H1 (cell line): ENCODE data around the gene MC5R. TPM values are rescaled to one million over a fixed set of nuclear protein-coding genes. Genes with fewer than 3 reads are reported as not detected.

Experiments
- CTCF ChIA-PET: fragments of 300-600 bp; sonication (Branson Sonifier 250); formaldehyde crosslinking; loops from one replicate; lab custom pipeline; 2021; ENCODE audit not compliant: partially characterized antibody; lab: Charles Lee
- POLR2A ChIA-PET: fragments of 300-600 bp; sonication (Branson Sonifier 250); formaldehyde crosslinking; loops from one replicate; lab custom pipeline; 2021; ENCODE audit warnings: inconsistent platforms; ENCODE audit not compliant: partially characterized antibody; lab: Charles Lee
- DNase-seq, 2 experiments: peaks; one replicate each; pipeline versions ENCODE4 v3.0.0 to v3.0.0-alpha.2; 2010 to 2022; ENCODE audit warnings: low spot score in 2 of 2, low read depth in 1 of 2, mixed read lengths in 1 of 2
- FAIRE-seq: peaks from 2 replicates; lab custom pipeline; 2011; peaks lifted over from hg19 to GRCh38; lab: Jason Lieb, UNC
- H2AFZ ChIP-seq: 2 replicates; pipeline ENCODE4 v1.8.1; 2012; ENCODE audit warnings: low read length, inconsistent platforms
- H2AK5ac ChIP-seq: 2 replicates; pipeline ENCODE4 v1.6.1; 2013; ENCODE audit warnings: low read depth, low read length
- H2BK120ac ChIP-seq: replicated peaks from 2 replicates; pipeline ENCODE3; 2013; ENCODE audit warnings: low read depth, low read length, inconsistent platforms
- H2BK12ac ChIP-seq: 2 replicates; pipeline ENCODE4 v1.6.1; 2013; ENCODE audit warnings: low read depth, low read length
- H2BK15ac ChIP-seq: 2 replicates; pipeline ENCODE4 v1.6.1; 2013; ENCODE audit warnings: low read length
- H2BK20ac ChIP-seq: 2 replicates; pipeline ENCODE4 v1.6.1; 2013; ENCODE audit warnings: low read length
- H2BK5ac ChIP-seq: 2 replicates; pipeline ENCODE4 v1.6.1; 2013; ENCODE audit warnings: low read depth, low read length
- H3K14ac ChIP-seq: 2 replicates; pipeline ENCODE4 v1.6.1; 2013; ENCODE audit warnings: inconsistent platforms; ENCODE audit not compliant: insufficient read length
- H3K18ac ChIP-seq: 2 replicates; pipeline ENCODE4 v1.6.1; 2013; ENCODE audit warnings: low read length; ENCODE audit errors: extremely low read depth
- H3K23ac ChIP-seq: 2 replicates; pipeline ENCODE4 v1.6.1; 2013; ENCODE audit warnings: inconsistent platforms; ENCODE audit not compliant: insufficient read length
- H3K23me2 ChIP-seq: 2 replicates; pipeline ENCODE4 v1.6.1; 2013; ENCODE audit warnings: low read depth, low read length
- H3K27ac ChIP-seq: 2 replicates; pipeline ENCODE4 v1.6.1; 2011; ENCODE audit warnings: low read depth, low read length, inconsistent platforms
- H3K27me3 ChIP-seq, 4 experiments: replicated peaks in 1 of 4; 1 replicate in 1 of 4; 2 replicates in 3 of 4; pipeline versions ENCODE4 v1.6.1 to v1.8.1; 2011 to 2013; ENCODE audit warnings: low read length in 3 of 4, mild to moderate bottlenecking in 3 of 4, inconsistent platforms in 2 of 4, mixed read lengths in 2 of 4, moderate library complexity in 1 of 4; ENCODE audit not compliant: control insufficient read depth in 3 of 4, insufficient read depth in 3 of 4; ENCODE audit errors: extremely low read depth in 1 of 4
- H3K36me3 ChIP-seq, 4 experiments: 2 replicates each; pipeline versions ENCODE4 v1.6.1 to v1.8.1; 2011 to 2013; ENCODE audit warnings: mild to moderate bottlenecking in 4 of 4, low read length in 3 of 4, moderate library complexity in 2 of 4, control low read depth in 1 of 4, inconsistent platforms in 1 of 4; ENCODE audit not compliant: insufficient read depth in 4 of 4, control insufficient read depth in 2 of 4
- H3K4ac ChIP-seq: replicated peaks from 2 replicates; pipeline ENCODE3; 2013; ENCODE audit warnings: low read length, low read depth, mixed read lengths, inconsistent platforms; ENCODE audit not compliant: insufficient read length
- H3K4me1 ChIP-seq, 4 experiments: replicated peaks in 1 of 4; 1 replicate in 1 of 4; 2 replicates in 3 of 4; pipeline versions ENCODE4 v1.6.1 to v1.8.1; 2011 to 2013; ENCODE audit warnings: low read length in 3 of 4, inconsistent platforms in 2 of 4, mixed read lengths in 1 of 4; ENCODE audit not compliant: insufficient read depth in 4 of 4, control insufficient read depth in 3 of 4
- H3K4me2 ChIP-seq, 2 experiments: 2 replicates each; pipeline versions ENCODE4 v1.6.1 to v1.8.1; 2011 to 2013; ENCODE audit warnings: low read depth in 2 of 2, low read length in 2 of 2, control low read depth in 1 of 2, inconsistent platforms in 1 of 2, mild to moderate bottlenecking in 1 of 2; ENCODE audit not compliant: insufficient read depth in 1 of 2
- H3K4me3 ChIP-seq, 4 experiments: fragments of 200-600, 300-600 bp in 1 of 4; sonication (generic), shearing (Covaris generic), sonication (Bioruptor Twin) in 1 of 4; 2 replicates each; pipeline versions ENCODE4 v1.5.1 to v1.8.1; 2011 to 2016; ENCODE audit warnings: low read length in 4 of 4, low read depth in 3 of 4, control low read depth in 2 of 4, inconsistent platforms in 2 of 4, mild to moderate bottlenecking in 2 of 4, mixed read lengths in 1 of 4, moderate library complexity in 1 of 4; ENCODE audit not compliant: insufficient read depth in 2 of 4; ENCODE audit errors: extremely low read depth in 1 of 4
- H3K56ac ChIP-seq: replicated peaks from 2 replicates; pipeline ENCODE3; 2013; ENCODE audit warnings: low read depth, mild to moderate bottlenecking, mixed read lengths, low read length, inconsistent platforms; ENCODE audit not compliant: insufficient read length
- H3K79me1 ChIP-seq: 2 replicates; pipeline ENCODE4 v1.6.1; 2013; ENCODE audit warnings: low read depth, low read length, control low read depth
- H3K79me2 ChIP-seq, 2 experiments: 2 replicates each; pipeline versions ENCODE4 v1.6.1 to v1.8.1; 2012 to 2013; ENCODE audit warnings: low read length in 2 of 2, mild to moderate bottlenecking in 2 of 2, inconsistent platforms in 1 of 2; ENCODE audit not compliant: insufficient read depth in 2 of 2, control insufficient read depth in 1 of 2
- H3K9ac ChIP-seq, 4 experiments: replicated peaks in 1 of 4; 1 replicate in 1 of 4; 2 replicates in 3 of 4; pipeline versions ENCODE4 v1.6.1 to v1.8.1; 2011 to 2013; ENCODE audit warnings: low read depth in 3 of 4, low read length in 3 of 4, control low read depth in 2 of 4, mild to moderate bottlenecking in 2 of 4, moderate library complexity in 2 of 4, inconsistent platforms in 1 of 4; ENCODE audit errors: extremely low read depth in 1 of 4
- H3K9me3 ChIP-seq, 2 experiments: 2 replicates each; pipeline versions ENCODE4 v1.6.1 to v1.8.1; 2012 to 2013; ENCODE audit warnings: mild to moderate bottlenecking in 2 of 2, moderate library complexity in 2 of 2, control low read depth in 1 of 2, inconsistent platforms in 1 of 2, low read depth in 1 of 2, low read length in 1 of 2, mixed read lengths in 1 of 2; ENCODE audit not compliant: insufficient read depth in 2 of 2
- H4K20me1 ChIP-seq, 2 experiments: replicated peaks in 1 of 2; 2 replicates each; pipeline versions ENCODE3 to v1.8.1; 2011 to 2013; ENCODE audit warnings: inconsistent platforms in 2 of 2, low read length in 2 of 2, mild to moderate bottlenecking in 1 of 2; ENCODE audit not compliant: insufficient read depth in 2 of 2, control insufficient read depth in 1 of 2
- H4K5ac ChIP-seq: 2 replicates; pipeline ENCODE4 v1.6.1; 2013; ENCODE audit warnings: low read length, low read depth, mixed read lengths, inconsistent platforms; ENCODE audit not compliant: insufficient read length
- H4K8ac ChIP-seq: 2 replicates; pipeline ENCODE4 v1.8.0; 2013; ENCODE audit warnings: mild to moderate bottlenecking, moderate library complexity, low read length, inconsistent platforms; ENCODE audit not compliant: insufficient read depth; ENCODE audit errors: extremely low read depth
- H4K91ac ChIP-seq: replicated peaks from 2 replicates; pipeline ENCODE3; 2013; ENCODE audit warnings: low read length, mixed read lengths, inconsistent platforms; ENCODE audit not compliant: insufficient read length
- CBX5 ChIP-seq: fragments of 300-800, 300-1000 bp; sonication (generic); IDR thresholded peaks from 2 replicates; pipeline ENCODE4 v1.7.1; 2016; ENCODE audit warnings: antibody characterized with exemption, low read length, low read depth
- CTCF ChIP-seq, 3 experiments: IDR thresholded peaks; 1 replicate in 2 of 3; 2 replicates in 1 of 3; pipeline versions ENCODE4 v1.5.1 to v1.6.1; 2011; ENCODE audit warnings: low read length in 3 of 3, mild to moderate bottlenecking in 3 of 3, inconsistent platforms in 2 of 3, low read depth in 1 of 3, moderate library complexity in 1 of 3; ENCODE audit not compliant: insufficient read depth in 1 of 3; ENCODE audit errors: control extremely low read depth in 1 of 3
- WGBS, 2 experiments: shearing (Covaris generic) in 1 of 2; methylation state at CpG; one replicate each; pipeline versions ENCODE4 v1.1.6 to v1.1.7; 2013 to 2015; ENCODE audit warnings: low lambda C conversion rate in 2 of 2, mixed read lengths in 2 of 2, inconsistent platforms in 1 of 2, low coverage in 1 of 2, missing lambda C conversion rate in 1 of 2; ENCODE audit not compliant: insufficient replicate concordance in 2 of 2, insufficient coverage in 1 of 2, insufficient read length in 1 of 2; ENCODE audit errors: extremely low coverage in 1 of 2, missing lambda C conversion rate in 1 of 2; 5-methylcytosine and 5-hydroxymethylcytosine counted together
- polyA plus RNA-seq, 7 experiments: library from polyadenylated mRNA; depleted of rRNA in 3 of 7; stranded (reverse) in 5 of 7; unstranded in 2 of 7; fragments of >200 nt in 5 of 7; fragments of 200-250 nt in 2 of 7; gene quantifications; 1 replicate in 5 of 7; 2 replicates in 1 of 7; 4 replicates in 1 of 7; pipeline versions ENCODE4 v1.2.1 to v1.2.3, GENCODE V29; 2011 to 2013; ENCODE audit warnings: missing spikeins in 2 of 7, mixed read lengths in 2 of 7
- total RNA-seq: library from RNA; stranded (reverse); fragmentation: NEBNext Ultra II Directional; extraction: Animal tissue kit (Norgen Biotek cat#: 25700); gene quantifications from 2 replicates; pipeline ENCODE4 v1.2.1, GENCODE V29; 2021

MC5R gene
- total and polyA plus RNA-seq, 2 of the 8 experiments (the other 6 are each of a cell fraction or from before 2014, with no cell fraction given): 0.37 to 1.4 TPM

DNA sequence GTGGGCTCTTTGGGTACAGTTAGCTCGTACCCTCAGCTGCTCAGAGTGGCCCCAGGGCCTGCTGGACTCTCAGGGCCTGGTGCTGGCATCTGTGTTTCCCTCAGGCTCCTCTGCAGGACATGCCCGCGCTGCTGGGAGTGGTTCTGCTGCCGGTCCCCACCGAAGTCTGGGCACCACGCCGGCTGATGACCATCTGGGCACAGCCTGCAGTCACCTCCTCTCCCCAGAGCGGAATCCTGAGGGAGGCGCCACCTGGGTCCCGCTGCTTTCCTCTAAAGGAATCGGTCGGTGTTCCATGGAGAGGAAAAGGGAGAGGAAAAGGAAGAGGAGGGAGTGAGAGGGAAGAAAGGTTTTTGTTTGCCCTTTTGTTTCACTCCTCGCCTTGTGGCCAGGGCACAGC is 47.8 kb downstream of the MC5R start:
- no peaks in the 10 kb centered on the region for H3K9me3 ChIP-seq
- no peak overlapping the region for H2BK5ac ChIP-seq
- DNase-seq (peak in 1 of 2 experiments; percentile 54), FAIRE-seq (no peak)
- CTCF ChIA-PET: interaction anchor here (0.8 to 1.6 kb wide), 3 partner anchors 9 to 53 kb away, joined by 3 to 6 read pairs (median 4); no protein-coding TSS in a partner anchor
- no peak overlapping the region for H3K4me3 ChIP-seq
- no peaks in the 10 kb centered on the region for H3K36me3 ChIP-seq
- H3K18ac ChIP-seq: no peak overlapping the region
- H3K4ac ChIP-seq: no peak overlapping the region
- no peak overlapping the region; the same call in 1 of the 2 replicates for H2BK12ac ChIP-seq
- no peak overlapping the region for H3K23ac ChIP-seq
- no peak overlapping the region for H2BK20ac ChIP-seq
- H3K4me2 ChIP-seq: no peak overlapping the region
- H3K9ac ChIP-seq: no peak overlapping the region
- H4K8ac ChIP-seq: no peak overlapping the region
- no peak overlapping the region for H2AK5ac ChIP-seq
- no peak overlapping the region for H3K56ac ChIP-seq
- H4K20me1 ChIP-seq: no peaks in the 10 kb centered on the region
- TF ChIP-seq CBX5 (no peak), CTCF (IDR thresholded peaks at IDR 0.05; ENCODE audit: control extremely low read depth in 1 of 3, insufficient read depth in 1 of 3, low read depth in 1 of 3, low read length in 3 of 3) (peak in 1 of 3 experiments; percentile 1; a peak in 1 of 4 replicates)
- no peak overlapping the region for H2BK120ac ChIP-seq
- no peak overlapping the region for H3K27ac ChIP-seq
- 69% methylated on average over 10 of the region's 13 CpGs; no CpG with 5 or more reads in 1 of the 2 experiments for WGBS, 2 experiments
- H3K4me1 ChIP-seq: peaks cover 0 to 4% (median 1%) of the 10 kb centered on the region in 4 experiments; a peak in 3 of 7 replicates
- H2AFZ ChIP-seq: 0 out of 2 replicates have a peak overlapping the region, but pooled peaks have one; percentile 34
- no peak overlapping the region for H4K5ac ChIP-seq
- H3K23me2 ChIP-seq: peaks cover 8% of the 10 kb centered on the region
- no peak overlapping the region; the same call in 1 of the 2 replicates for H2BK15ac ChIP-seq
- H3K79me2 ChIP-seq: no peaks in the 10 kb centered on the region
- no peak overlapping the region for H4K91ac ChIP-seq
- H3K79me1 ChIP-seq: no peaks in the 10 kb centered on the region
- peaks cover 2 to 34% (median 25%) of the 10 kb centered on the region in 4 experiments for H3K27me3 ChIP-seq
- POLR2A ChIA-PET: no interaction called here
- H3K14ac ChIP-seq: no peak overlapping the region
